A549 (cell line): Measurements from ENCODE around the gene LMO7.

Experiments used
- CTCF ChIP-seq: fragments of >200 bp; sonication (Bioruptor Twin); formaldehyde crosslinking; IDR thresholded peaks from 3 replicates; pipeline ENCODE4 v1.5.1; 2016
- EP300 ChIP-seq, 2 experiments: fragments of >200 bp; sonication (Bioruptor Twin); formaldehyde crosslinking; IDR thresholded peaks; 2 replicates in 1 of 2; 3 replicates in 1 of 2; pipeline ENCODE4 v1.6.1; 2016 to 2017
- MYC ChIP-seq: IDR thresholded peaks from 2 replicates; pipeline ENCODE4 v1.6.1; 2012; ENCODE audit warnings: mild to moderate bottlenecking, inconsistent platforms, low read length, improper control_type of control experiment, borderline replicate concordance
- POLR2A ChIP-seq: IDR thresholded peaks from 2 replicates; pipeline ENCODE4 v1.6.1; 2012; ENCODE audit warnings: mild to moderate bottlenecking, low read length
- TF ChIP-seq, protein P1 (sequence below): fragments of 450-650 bp; IDR thresholded peaks from 2 replicates; pipeline ENCODE4 v1.6.1; 2014; ENCODE audit warnings: antibody characterized with exemption

DNA sequence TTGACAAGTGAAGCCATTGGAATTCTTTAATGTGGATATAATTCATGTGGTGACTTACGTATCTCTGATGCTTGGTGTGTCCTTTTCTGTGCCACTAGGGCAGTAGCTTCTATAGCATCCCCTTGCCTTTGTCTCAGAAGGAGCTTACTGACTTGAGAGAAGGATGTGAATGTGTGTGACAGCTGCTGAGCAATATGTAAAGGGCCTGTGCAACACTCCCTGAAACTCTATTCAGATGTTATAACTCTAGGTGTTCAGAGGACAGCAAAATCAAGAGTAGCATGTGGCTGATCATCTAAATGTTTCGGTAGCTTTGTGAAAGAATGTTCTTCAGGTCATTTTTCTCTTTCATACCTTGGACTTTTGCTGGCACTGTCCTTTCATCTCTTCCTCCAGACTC lies 189.5 kb downstream of the LMO7 start:
- TF ChIP-seq CTCF, result no peak
- no peak for TF ChIP-seq MYC
- TF ChIP-seq POLR2A, result no peak
- TF ChIP-seq, protein P1, sequence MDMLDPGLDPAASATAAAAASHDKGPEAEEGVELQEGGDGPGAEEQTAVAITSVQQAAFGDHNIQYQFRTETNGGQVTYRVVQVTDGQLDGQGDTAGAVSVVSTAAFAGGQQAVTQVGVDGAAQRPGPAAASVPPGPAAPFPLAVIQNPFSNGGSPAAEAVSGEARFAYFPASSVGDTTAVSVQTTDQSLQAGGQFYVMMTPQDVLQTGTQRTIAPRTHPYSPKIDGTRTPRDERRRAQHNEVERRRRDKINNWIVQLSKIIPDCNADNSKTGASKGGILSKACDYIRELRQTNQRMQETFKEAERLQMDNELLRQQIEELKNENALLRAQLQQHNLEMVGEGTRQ, result no peak
- no peak for TF ChIP-seq EP300 (IDR thresholded peaks at IDR 0.05)
